Activated B cell treated with CpG ODN at 0.5 μM for 24 hours (primary cell): Measurements from ENCODE around the gene SLC66A2. TPM values are rescaled to one million over a fixed set of nuclear protein-coding genes. Genes with fewer than 3 reads are reported as not detected.
A peak's percentile ranks its signal among the peaks of the same experiment; 100 is the strongest.

ENCODE experiments used
- ATAC-seq: fragments of 200-7000 bp; cut with Tn5 transposase; one replicate; pipeline ENCODE4 v1.10.0; 2021; ENCODE audit warnings: low read depth, mild to moderate bottlenecking, moderate library complexity
- CTCF ChIA-PET: fragments of 350-600 bp; sonication (Branson Sonifier 250); formaldehyde crosslinking; loops from one replicate; lab custom pipeline; 2021; ENCODE audit warnings: antibody characterized with exemption; lab: Charles Lee
- POLR2A ChIA-PET: fragments of 350-600 bp; sonication (Branson Sonifier 250); formaldehyde crosslinking; loops from one replicate; lab custom pipeline; 2021; ENCODE audit warnings: antibody characterized with exemption; lab: Charles Lee
- DNase-seq: peaks from one replicate; pipeline ENCODE4 v3.0.0; 2022
- H3K27ac Mint-ChIP-seq: one replicate; pipeline ENCODE4 v1.8.0; 2020; ENCODE audit warnings: mixed read lengths
- H3K27me3 Mint-ChIP-seq: one replicate; pipeline ENCODE4 v1.8.0; 2021; ENCODE audit warnings: mixed read lengths
- H3K36me3 Mint-ChIP-seq: one replicate; pipeline ENCODE4 v1.8.0; 2021; ENCODE audit warnings: low read depth, mixed read lengths
- H3K4me1 Mint-ChIP-seq: one replicate; pipeline ENCODE4 v1.8.0; 2021; ENCODE audit warnings: mixed read lengths
- H3K4me3 Mint-ChIP-seq: one replicate; pipeline ENCODE4 v1.8.0; 2020; ENCODE audit warnings: mild to moderate bottlenecking, mixed read lengths
- H3K9me3 Mint-ChIP-seq: one replicate; pipeline ENCODE4 v1.8.0; 2020; ENCODE audit warnings: mixed read lengths
- intact Hi-C: fragments of 100-400 bp; cut with micrococcal nuclease; formaldehyde crosslinking; loops from one replicate; pipeline ENCODE4 v1.15.1; 2024
- total RNA-seq: library from RNA; stranded (reverse); gene quantifications from 2 replicates; pipeline ENCODE4 v1.2.3, GENCODE V29; 2022
- TF ChIP-seq, protein P1 (sequence below): fragments of 200-600 bp; IDR thresholded peaks from one replicate; pipeline ENCODE4 v1.8.0; 2022; ENCODE audit warnings: antibody characterized with exemption, mild to moderate bottlenecking

The SLC66A2 gene
- total RNA-seq, 1 donor from 2014 or later, result 36.4 TPM

DNA sequence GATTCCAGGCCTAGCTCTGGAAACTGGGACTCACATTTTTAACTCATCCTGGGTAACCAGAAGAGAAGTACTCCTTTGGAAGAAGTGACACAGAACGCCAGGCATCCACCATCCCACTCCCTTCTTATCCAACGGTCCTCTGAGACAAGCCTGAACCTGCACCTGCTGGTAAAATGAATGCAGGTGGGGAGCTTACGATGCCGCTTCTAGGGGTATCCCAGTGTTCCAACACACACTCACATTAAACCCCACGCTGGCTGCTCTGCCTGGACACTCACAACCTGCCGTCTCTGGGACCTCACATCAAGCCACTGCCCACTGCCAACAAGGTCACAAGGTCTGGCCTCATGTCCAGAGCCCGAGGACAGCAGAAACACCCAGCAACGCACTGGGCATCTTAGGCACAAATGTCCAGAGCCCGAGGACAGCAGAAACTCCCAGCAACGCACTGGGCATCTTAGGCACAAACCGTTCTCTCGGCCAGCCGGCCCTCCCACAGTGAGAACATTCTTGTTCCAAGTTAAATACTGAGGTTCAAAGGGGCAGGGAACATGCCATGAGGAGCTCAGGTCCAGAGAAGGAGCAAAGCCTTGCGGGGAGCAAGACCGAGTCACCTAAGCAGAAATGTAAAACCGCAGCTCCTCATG lies 9.9 kb downstream of the SLC66A2 start:
- ChIA-PET CTCF (no interaction called here), POLR2A (interaction anchor here (1.4 kb wide), 1 partner anchor 10 kb away, joined by 5 read pairs; the partner anchor contains the start of gene SLC66A2)
- TF ChIP-seq, protein P1, sequence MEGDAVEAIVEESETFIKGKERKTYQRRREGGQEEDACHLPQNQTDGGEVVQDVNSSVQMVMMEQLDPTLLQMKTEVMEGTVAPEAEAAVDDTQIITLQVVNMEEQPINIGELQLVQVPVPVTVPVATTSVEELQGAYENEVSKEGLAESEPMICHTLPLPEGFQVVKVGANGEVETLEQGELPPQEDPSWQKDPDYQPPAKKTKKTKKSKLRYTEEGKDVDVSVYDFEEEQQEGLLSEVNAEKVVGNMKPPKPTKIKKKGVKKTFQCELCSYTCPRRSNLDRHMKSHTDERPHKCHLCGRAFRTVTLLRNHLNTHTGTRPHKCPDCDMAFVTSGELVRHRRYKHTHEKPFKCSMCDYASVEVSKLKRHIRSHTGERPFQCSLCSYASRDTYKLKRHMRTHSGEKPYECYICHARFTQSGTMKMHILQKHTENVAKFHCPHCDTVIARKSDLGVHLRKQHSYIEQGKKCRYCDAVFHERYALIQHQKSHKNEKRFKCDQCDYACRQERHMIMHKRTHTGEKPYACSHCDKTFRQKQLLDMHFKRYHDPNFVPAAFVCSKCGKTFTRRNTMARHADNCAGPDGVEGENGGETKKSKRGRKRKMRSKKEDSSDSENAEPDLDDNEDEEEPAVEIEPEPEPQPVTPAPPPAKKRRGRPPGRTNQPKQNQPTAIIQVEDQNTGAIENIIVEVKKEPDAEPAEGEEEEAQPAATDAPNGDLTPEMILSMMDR, result no peak
- H3K4me1 Mint-ChIP-seq, result peaks cover 24% of the 10 kb centered on the region
- no peaks in the 10 kb centered on the region for H3K27me3 Mint-ChIP-seq
- no peaks in the 10 kb centered on the region for H3K9me3 Mint-ChIP-seq
- no peak overlapping the region for H3K4me3 Mint-ChIP-seq
- H3K27ac Mint-ChIP-seq, result no peak overlapping the region
- peaks cover 76% of the 10 kb centered on the region for H3K36me3 Mint-ChIP-seq
- DNase-seq, result peak; percentile 7
- no peak for ATAC-seq
- intact Hi-C loops, result no loop called here

DNA sequence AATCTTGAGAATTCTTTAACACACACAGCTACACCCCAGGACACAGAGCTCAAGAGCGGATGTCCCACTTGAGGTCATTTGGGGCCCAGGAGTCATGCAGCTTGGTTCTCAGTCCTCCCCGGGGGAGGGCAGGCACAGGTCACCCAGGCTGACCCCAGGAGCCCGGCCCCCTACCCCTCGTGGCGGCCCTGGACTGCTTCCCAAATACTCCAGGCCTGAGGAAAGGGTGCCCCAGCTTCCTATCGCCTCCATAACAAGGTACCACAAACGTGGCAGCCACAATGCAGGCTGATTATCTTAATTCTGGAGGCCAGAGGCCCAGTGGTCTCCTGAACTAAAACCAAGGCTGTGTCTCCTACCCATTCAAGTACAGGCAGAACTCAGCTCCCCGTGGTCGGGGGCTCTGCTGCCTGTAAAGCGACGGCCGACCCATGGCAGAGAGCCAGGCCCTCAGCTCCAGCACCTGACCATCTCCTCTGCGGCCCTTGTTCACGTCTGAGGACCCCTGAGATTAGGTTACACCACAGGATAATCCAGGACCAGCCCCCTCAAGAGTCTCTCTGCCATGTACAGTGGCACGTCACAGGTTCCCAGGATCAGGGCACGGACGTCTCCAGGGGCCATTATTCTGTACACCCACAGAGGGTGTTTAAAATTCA lies 10.5 kb downstream of the SLC66A2 start:
- DNase-seq (no peak), ATAC-seq (no peak)
- TF ChIP-seq, protein P1, result no peak
- CTCF ChIA-PET, result no interaction called here
- Mint-ChIP-seq H3K27ac (no peak overlapping the region), H3K4me1 (peaks cover 18% of the 10 kb centered on the region), H3K27me3 (no peaks in the 10 kb centered on the region), H3K9me3 (peaks cover 1% of the 10 kb centered on the region), H3K4me3 (no peak overlapping the region), H3K36me3 (peaks cover 77% of the 10 kb centered on the region)
- POLR2A ChIA-PET, result interaction anchor here (1.4 kb wide), 1 partner anchor 10 kb away, joined by 5 read pairs; the partner anchor contains the start of gene SLC66A2
- intact Hi-C loops, result no loop called here

DNA sequence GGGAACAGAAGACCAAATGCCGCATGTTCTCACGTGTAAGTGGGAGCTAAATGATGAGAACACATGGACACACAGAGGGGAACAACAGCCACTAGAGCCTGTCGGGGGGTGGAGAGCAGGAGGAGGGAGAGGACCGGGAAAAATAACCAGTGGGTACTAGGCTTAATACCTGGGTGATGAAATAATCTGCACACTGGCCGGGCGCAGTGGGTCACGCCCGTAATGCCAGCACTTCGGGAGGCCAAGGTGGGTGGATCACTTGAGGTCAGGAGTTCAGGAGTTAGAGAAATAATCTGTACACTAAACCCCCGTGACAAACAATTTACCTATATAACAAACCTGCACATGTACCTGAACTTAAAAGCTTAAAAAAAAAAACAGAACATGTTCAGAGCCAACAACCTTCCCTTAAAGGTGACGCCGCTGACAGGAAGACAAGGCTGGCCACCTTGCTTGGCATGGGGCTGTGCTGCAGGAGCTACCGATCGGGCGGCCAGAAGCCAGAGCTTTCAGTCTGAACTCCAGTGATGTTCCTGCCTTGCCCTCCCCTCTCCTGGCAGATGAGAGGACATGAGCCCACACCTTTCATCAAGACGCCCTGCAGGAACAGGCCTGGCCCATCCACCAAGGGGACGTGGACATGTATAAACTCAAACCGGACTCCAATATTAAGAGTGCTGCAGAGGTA lies 11.2 kb downstream of the SLC66A2 start:
- no peak overlapping the region for H3K27ac Mint-ChIP-seq
- POLR2A ChIA-PET, result interaction anchor here (1.4 kb wide), 1 partner anchor 11 kb away, joined by 5 read pairs; the partner anchor contains the start of gene SLC66A2
- peaks cover 7% of the 10 kb centered on the region for H3K9me3 Mint-ChIP-seq
- no peak overlapping the region for H3K4me3 Mint-ChIP-seq
- peaks cover 82% of the 10 kb centered on the region for H3K36me3 Mint-ChIP-seq
- H3K27me3 Mint-ChIP-seq, result no peaks in the 10 kb centered on the region
- CTCF ChIA-PET, result no interaction called here
- ATAC-seq (no peak), DNase-seq (no peak)
- intact Hi-C loops, result no loop called here
- peaks cover 12% of the 10 kb centered on the region for H3K4me1 Mint-ChIP-seq
- TF ChIP-seq, protein P1, result no peak

DNA sequence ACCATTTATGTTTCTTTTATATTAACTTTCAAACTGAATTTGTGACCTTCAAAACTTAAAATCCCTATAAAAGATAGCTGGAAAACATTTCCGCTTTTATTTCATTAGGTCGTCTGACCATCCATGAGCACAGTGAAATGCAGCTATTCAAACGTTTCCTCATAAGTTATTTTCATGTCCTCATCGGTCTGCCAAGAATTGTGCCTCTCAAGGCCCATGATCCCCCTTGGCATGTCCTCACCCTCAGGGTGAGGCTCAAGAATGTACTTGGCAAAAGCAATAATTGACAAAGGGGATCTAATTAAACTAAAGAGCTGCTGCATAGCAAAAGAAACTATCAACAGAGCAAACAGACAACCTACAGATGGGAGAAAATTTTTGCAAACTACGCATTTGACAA lies 12.4 kb downstream of the SLC66A2 start:
- no peak overlapping the region for H3K27ac Mint-ChIP-seq
- H3K36me3 Mint-ChIP-seq, result peaks cover 91% of the 10 kb centered on the region
- H3K9me3 Mint-ChIP-seq, result peaks cover 9% of the 10 kb centered on the region
- ATAC-seq, result no peak
- intact Hi-C loops, result no loop called here
- no peak overlapping the region for H3K4me3 Mint-ChIP-seq
- H3K4me1 Mint-ChIP-seq, result peaks cover 2% of the 10 kb centered on the region
- TF ChIP-seq, protein P1, result no peak
- no peaks in the 10 kb centered on the region for H3K27me3 Mint-ChIP-seq
- no peak for DNase-seq
- ChIA-PET POLR2A (no interaction called here), CTCF (no interaction called here)

DNA sequence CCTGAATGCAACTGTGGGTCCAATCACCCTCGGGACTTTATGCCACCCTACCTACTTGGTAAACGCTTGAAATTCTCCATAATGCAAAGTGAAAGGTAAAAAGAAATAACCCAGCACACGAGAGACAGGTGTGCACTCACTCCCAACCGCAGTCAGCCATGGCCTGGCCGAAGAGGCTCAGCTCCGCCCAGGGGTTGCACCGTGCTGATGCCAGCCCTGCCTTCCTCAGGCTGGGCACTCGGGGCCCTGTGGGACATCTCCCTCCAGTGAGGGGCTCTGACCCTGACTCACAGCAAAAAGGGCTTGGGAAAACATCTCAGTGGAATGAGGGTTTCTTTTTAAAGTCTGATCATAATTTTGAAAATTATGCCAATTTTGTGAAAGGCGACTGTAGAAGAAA lies 13.3 kb downstream of the SLC66A2 start:
- no peak for ATAC-seq
- ChIA-PET POLR2A (no interaction called here), CTCF (no interaction called here)
- DNase-seq, result no peak
- intact Hi-C loops, result no loop called here
- Mint-ChIP-seq H3K4me1 (peaks cover 2% of the 10 kb centered on the region), H3K27ac (no peak overlapping the region), H3K9me3 (peaks cover 17% of the 10 kb centered on the region), H3K4me3 (no peak overlapping the region), H3K36me3 (peaks cover 98% of the 10 kb centered on the region), H3K27me3 (no peaks in the 10 kb centered on the region)
- TF ChIP-seq, protein P1, result no peak
